Activated CD8-positive, alpha-beta T cell treated with anti-CD3 and anti-CD28 coated beads, Interleukin-2, amount 10 ng/mL, durations not matched to agents 7 days and 5 days (primary cell): Measurements from ENCODE around the gene SLC39A9. TPM values are rescaled to one million over a fixed set of nuclear protein-coding genes. Genes with fewer than 3 reads are reported as not detected.
"Not testable (repeated sequence)": the region's sequence is repeated elsewhere in the genome, so short reads cannot be mapped to it uniquely, and the experiment has no call there.

Experiments used
- ATAC-seq: fragments of 150-1000 bp; cut with Tn5 transposase; one replicate; pipeline ENCODE4 v1.10.0; 2021; ENCODE audit warnings: moderate library complexity
- CTCF ChIA-PET: fragments of 350-600 bp; sonication (Branson Sonifier 250); formaldehyde crosslinking; loops from one replicate; lab custom pipeline; 2021; ENCODE audit warnings: antibody characterized with exemption; lab: Charles Lee
- POLR2A ChIA-PET: fragments of 350-600 bp; sonication (Branson Sonifier 250); formaldehyde crosslinking; loops from one replicate; lab custom pipeline; 2021; ENCODE audit warnings: antibody characterized with exemption; lab: Charles Lee
- DNase-seq: peaks from one replicate; pipeline ENCODE4 v3.0.0-alpha.2; 2020
- H3K27ac Mint-ChIP-seq: one replicate; pipeline ENCODE4 v1.8.0; 2021; ENCODE audit warnings: mild to moderate bottlenecking, mixed read lengths
- H3K27me3 Mint-ChIP-seq: one replicate; pipeline ENCODE4 v1.8.0; 2021; ENCODE audit warnings: low read depth, mixed read lengths
- H3K36me3 Mint-ChIP-seq: one replicate; pipeline ENCODE4 v1.8.0; 2021; ENCODE audit warnings: low read depth, mixed read lengths
- H3K4me1 Mint-ChIP-seq: one replicate; pipeline ENCODE4 v1.8.0; 2021; ENCODE audit warnings: low read depth, mixed read lengths
- H3K4me3 Mint-ChIP-seq: one replicate; pipeline ENCODE4 v1.8.0; 2021; ENCODE audit warnings: mild to moderate bottlenecking, mixed read lengths
- H3K9me3 Mint-ChIP-seq: one replicate; pipeline ENCODE4 v1.8.0; 2022; ENCODE audit warnings: mixed read lengths; ENCODE audit not compliant: insufficient read depth
- total RNA-seq, 2 experiments: library from RNA; stranded (reverse); gene quantifications; one replicate each; pipeline ENCODE4 v1.2.3, GENCODE V29; 2021

SLC39A9 gene
- total RNA-seq, 2 experiments from 2014 or later: 44.5 to 46.2 TPM

GRCh38 chr14:69478055-69478454, 79.6 kb downstream of the SLC39A9 start:
- H3K36me3 Mint-ChIP-seq, CTCF ChIA-PET, H3K4me1 Mint-ChIP-seq, H3K9me3 Mint-ChIP-seq, H3K27ac Mint-ChIP-seq, ATAC-seq, DNase-seq, H3K4me3 Mint-ChIP-seq, POLR2A ChIA-PET, H3K27me3 Mint-ChIP-seq: not testable (repeated sequence)

GRCh38 chr14:69479696-69480095, 81.2 kb downstream of the SLC39A9 start:
- POLR2A ChIA-PET: no interaction called here
- H3K4me3 Mint-ChIP-seq: no peak overlapping the region
- H3K9me3 Mint-ChIP-seq: no peaks in the 10 kb centered on the region
- no peaks in the 10 kb centered on the region for H3K36me3 Mint-ChIP-seq
- CTCF ChIA-PET: no interaction called here
- H3K27ac Mint-ChIP-seq: no peak overlapping the region
- peaks cover 3% of the 10 kb centered on the region for H3K4me1 Mint-ChIP-seq
- H3K27me3 Mint-ChIP-seq: peaks cover 21% of the 10 kb centered on the region
- no peak for ATAC-seq
- no peak for DNase-seq

- Mint-ChIP-seq H3K4me3 (no peak overlapping the region), H3K4me1 (peaks cover 3% of the 10 kb centered on the region), H3K9me3 (no peaks in the 10 kb centered on the region), H3K27me3 (peaks cover 25% of the 10 kb centered on the region), H3K27ac (no peak overlapping the region), H3K36me3 (no peaks in the 10 kb centered on the region)
- ATAC-seq: no peak
- DNase-seq: no peak
- CTCF ChIA-PET: interaction anchor here (0.9 kb wide), 1 partner anchor 20 kb away, joined by 4 read pairs; no protein-coding TSS in a partner anchor
- POLR2A ChIA-PET: no interaction called here
Measured at GRCh38 chr14:69480136-69480535, 81.6 kb downstream of the SLC39A9 start.

- Mint-ChIP-seq H3K27ac (no peak overlapping the region), H3K4me3 (no peak overlapping the region), H3K4me1 (peaks cover 3% of the 10 kb centered on the region), H3K27me3 (peaks cover 43% of the 10 kb centered on the region), H3K9me3 (no peaks in the 10 kb centered on the region), H3K36me3 (no peaks in the 10 kb centered on the region)
- DNase-seq (no peak), ATAC-seq (no peak)
- CTCF ChIA-PET: interaction anchor here (1.3 kb wide), 1 partner anchor 239 kb away, joined by 4 read pairs; no protein-coding TSS in a partner anchor
- POLR2A ChIA-PET: no interaction called here
Measured at GRCh38 chr14:69481815-69482568, 83.5 kb downstream of the SLC39A9 start.

GRCh38 chr14:69483765-69484443, 85.4 kb downstream of the SLC39A9 start:
- ChIA-PET POLR2A (no interaction called here), CTCF (no interaction called here)
- peaks cover 56% of the 10 kb centered on the region for H3K27me3 Mint-ChIP-seq
- peaks cover 3% of the 10 kb centered on the region for H3K4me1 Mint-ChIP-seq
- ATAC-seq (no peak), DNase-seq (no peak)
- no peaks in the 10 kb centered on the region for H3K36me3 Mint-ChIP-seq
- H3K4me3 Mint-ChIP-seq: no peak overlapping the region
- no peaks in the 10 kb centered on the region for H3K9me3 Mint-ChIP-seq
- no peak overlapping the region for H3K27ac Mint-ChIP-seq

GRCh38 chr14:69484444-69485314, 86.2 kb downstream of the SLC39A9 start, which contains the start of gene PLEKHD1:
Gene PLEKHD1 (plus strand): TSS chr14:69484728. CDS start chr14:69484966, 238 bp downstream.
- no peaks in the 10 kb centered on the region for H3K36me3 Mint-ChIP-seq
- CTCF ChIA-PET: no interaction called here
- H3K27me3 Mint-ChIP-seq: peaks cover 56% of the 10 kb centered on the region
- peaks cover 3% of the 10 kb centered on the region for H3K4me1 Mint-ChIP-seq
- DNase-seq (no peak), ATAC-seq (no peak)
- H3K27ac Mint-ChIP-seq: no peak within 1 kb of the TSS
- H3K9me3 Mint-ChIP-seq: no peaks in the 10 kb centered on the region
- H3K4me3 Mint-ChIP-seq: no peak within 1 kb of the TSS
- POLR2A ChIA-PET: no interaction called here

- POLR2A ChIA-PET: no interaction called here
- ATAC-seq (no peak), DNase-seq (no peak)
- CTCF ChIA-PET: interaction anchor here (1.8 kb wide), 1 partner anchor 10 kb away, joined by 8 read pairs; no protein-coding TSS in a partner anchor
- peaks cover 56% of the 10 kb centered on the region for H3K27me3 Mint-ChIP-seq
- H3K4me1 Mint-ChIP-seq: peaks cover 3% of the 10 kb centered on the region
- no peak overlapping the region for H3K4me3 Mint-ChIP-seq
- H3K27ac Mint-ChIP-seq: no peak overlapping the region
- no peaks in the 10 kb centered on the region for H3K9me3 Mint-ChIP-seq
- H3K36me3 Mint-ChIP-seq: no peaks in the 10 kb centered on the region
Measured at GRCh38 chr14:69485315-69485660, 86.8 kb downstream of the SLC39A9 start.

- no peaks in the 10 kb centered on the region for H3K9me3 Mint-ChIP-seq
- no peak overlapping the region for H3K4me3 Mint-ChIP-seq
- ATAC-seq: no peak
- H3K36me3 Mint-ChIP-seq: no peaks in the 10 kb centered on the region
- H3K27me3 Mint-ChIP-seq: peaks cover 56% of the 10 kb centered on the region
- H3K4me1 Mint-ChIP-seq: peaks cover 3% of the 10 kb centered on the region
- ChIA-PET POLR2A (no interaction called here), CTCF (interaction anchor here (1.1 to 1.8 kb wide), 2 partner anchors 11 to 243 kb away, joined by 3 to 8 read pairs; no protein-coding TSS in a partner anchor)
- no peak for DNase-seq
- H3K27ac Mint-ChIP-seq: no peak overlapping the region
Measured at GRCh38 chr14:69485701-69486100, 87.2 kb downstream of the SLC39A9 start.

GRCh38 chr14:69487226-69487625, 88.7 kb downstream of the SLC39A9 start:
- Mint-ChIP-seq H3K4me3 (no peak overlapping the region), H3K4me1 (peaks cover 3% of the 10 kb centered on the region), H3K36me3 (no peaks in the 10 kb centered on the region), H3K9me3 (no peaks in the 10 kb centered on the region), H3K27me3 (peaks cover 57% of the 10 kb centered on the region), H3K27ac (no peak overlapping the region)
- CTCF ChIA-PET: interaction anchor here (1.3 to 1.8 kb wide), 2 partner anchors 12 to 18 kb away, joined by 3 to 8 read pairs; no protein-coding TSS in a partner anchor
- DNase-seq (no peak), ATAC-seq (no peak)
- POLR2A ChIA-PET: no interaction called here

GRCh38 chr14:69487771-69488170, 89.3 kb downstream of the SLC39A9 start:
- no peak overlapping the region for H3K4me3 Mint-ChIP-seq
- ChIA-PET POLR2A (no interaction called here), CTCF (no interaction called here)
- H3K4me1 Mint-ChIP-seq: peaks cover 3% of the 10 kb centered on the region
- no peaks in the 10 kb centered on the region for H3K36me3 Mint-ChIP-seq
- no peaks in the 10 kb centered on the region for H3K9me3 Mint-ChIP-seq
- no peak overlapping the region for H3K27ac Mint-ChIP-seq
- no peak for DNase-seq
- ATAC-seq: no peak
- H3K27me3 Mint-ChIP-seq: peaks cover 53% of the 10 kb centered on the region

- DNase-seq: no peak
- H3K9me3 Mint-ChIP-seq: no peaks in the 10 kb centered on the region
- H3K27me3 Mint-ChIP-seq: peaks cover 46% of the 10 kb centered on the region
- H3K4me3 Mint-ChIP-seq: no peak overlapping the region
- no peak overlapping the region for H3K27ac Mint-ChIP-seq
- no peak for ATAC-seq
- POLR2A ChIA-PET: interaction anchor here (0.5 kb wide), 1 partner anchor 1318 kb away, joined by 5 read pairs; no protein-coding TSS in a partner anchor
- H3K36me3 Mint-ChIP-seq: no peaks in the 10 kb centered on the region
- CTCF ChIA-PET: interaction anchor here (1.1 kb wide), 1 partner anchor 14 kb away, joined by 3 read pairs; no protein-coding TSS in a partner anchor
- H3K4me1 Mint-ChIP-seq: no peaks in the 10 kb centered on the region
Measured at GRCh38 chr14:69489495-69489894, 91.0 kb downstream of the SLC39A9 start.
